HG02970 (cell line): ENCODE data around the gene XKR3.
"Not testable (repeated sequence)": the region's sequence is repeated elsewhere in the genome, so short reads cannot be mapped to it uniquely, and the experiment has no call there.

Experiments used
- ATAC-seq: cut with Tn5 transposase; IDR thresholded peaks from one replicate; pipeline ENCODE4 v1.9.1; 2021; ENCODE audit warnings: mild to moderate bottlenecking, moderate library complexity, moderate number of reproducible peaks; ENCODE audit not compliant: unreplicated experiment, low FRiP score

XKR3 gene

DNA sequence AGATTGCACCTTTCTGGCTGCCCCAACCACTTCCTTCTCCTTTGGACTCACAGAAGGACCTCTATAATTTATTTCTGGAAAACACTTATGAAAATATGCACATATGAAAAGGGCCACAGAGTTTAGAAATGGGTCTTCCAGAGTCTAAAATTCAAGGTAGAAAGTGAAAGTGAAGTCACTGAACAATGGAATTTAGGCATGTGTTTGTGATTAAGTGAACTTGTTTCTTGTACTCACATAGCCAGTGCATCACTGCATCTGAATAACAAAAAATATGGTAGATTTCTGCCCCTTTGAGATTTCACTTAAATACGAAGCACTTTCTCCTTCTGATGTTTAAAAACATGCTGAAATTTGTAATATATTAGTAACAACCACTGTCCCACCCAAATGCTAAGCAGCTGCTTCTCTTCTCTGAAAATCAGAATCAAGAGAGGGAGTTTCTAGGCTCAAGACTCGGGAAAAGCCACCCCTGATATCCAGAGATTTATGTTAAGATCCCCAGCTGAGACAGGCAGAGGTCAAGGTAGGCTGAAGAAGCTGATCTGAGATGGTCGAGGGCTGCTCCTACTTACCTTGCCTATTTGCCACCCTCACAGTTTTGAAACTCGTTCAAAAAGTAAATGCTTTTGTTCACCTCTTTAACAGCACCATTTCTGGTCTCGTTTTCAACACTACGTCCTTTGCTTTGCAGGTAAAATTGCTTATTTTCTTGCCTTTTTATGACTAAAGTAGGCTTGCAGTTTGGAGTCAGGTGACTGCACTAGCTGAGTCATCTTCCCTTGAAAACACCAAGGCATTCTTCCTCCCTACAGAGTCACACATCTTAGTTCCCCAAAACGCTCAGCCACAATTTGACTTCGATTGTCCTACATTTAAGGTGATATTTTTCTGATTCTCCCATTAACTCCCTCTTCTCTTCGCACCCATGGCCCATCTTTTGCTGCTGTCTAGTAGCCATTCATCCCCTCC is at the start of gene XKR3:
Gene XKR3, minus strand, starts transcription at position 696 of the 972 bp plus-strand sequence. CDS start 17,338 bp downstream, outside the sequence.
- ATAC-seq: no peak

DNA sequence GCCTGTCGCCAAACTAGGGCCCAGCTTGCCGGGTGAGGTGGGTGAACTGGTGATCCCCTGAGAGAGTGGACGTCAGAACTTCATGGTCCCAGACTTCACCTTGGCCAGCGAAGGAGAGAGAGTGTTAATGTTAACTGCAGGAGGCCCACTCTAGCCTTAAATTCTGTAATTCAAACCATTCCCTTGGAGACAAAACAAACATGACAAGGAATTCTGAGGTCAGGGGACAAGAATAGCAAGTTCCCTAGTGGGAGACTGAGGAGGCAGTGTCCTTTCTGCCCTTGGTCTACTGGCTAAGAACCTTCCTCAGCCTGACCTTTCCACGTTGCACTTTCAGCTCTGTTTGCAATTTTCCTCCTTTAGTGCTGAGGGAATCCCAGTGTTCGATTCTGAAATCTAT is 44.4 kb upstream of the XKR3 start:
- ATAC-seq: not testable (repeated sequence)

DNA sequence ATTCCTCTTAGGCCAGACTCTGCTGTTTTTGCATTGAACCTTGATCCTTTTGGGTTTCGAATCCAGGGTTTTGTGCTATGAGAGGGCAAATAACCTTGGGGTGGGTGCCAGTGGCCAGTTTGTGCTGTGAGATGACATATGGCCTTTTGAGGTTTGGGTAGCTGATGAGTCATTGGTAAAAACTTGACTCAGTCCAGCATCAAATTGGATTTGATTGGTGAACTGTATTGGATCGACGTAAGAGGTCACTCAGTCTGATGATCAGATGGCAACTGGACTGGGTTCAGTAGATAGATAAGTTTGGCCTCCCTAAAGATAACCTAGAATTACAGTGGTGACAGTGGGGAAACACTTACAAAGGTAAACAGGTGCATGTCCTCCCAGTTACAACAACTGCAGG is 41.0 kb upstream of the XKR3 start:
- ATAC-seq: no peak

DNA sequence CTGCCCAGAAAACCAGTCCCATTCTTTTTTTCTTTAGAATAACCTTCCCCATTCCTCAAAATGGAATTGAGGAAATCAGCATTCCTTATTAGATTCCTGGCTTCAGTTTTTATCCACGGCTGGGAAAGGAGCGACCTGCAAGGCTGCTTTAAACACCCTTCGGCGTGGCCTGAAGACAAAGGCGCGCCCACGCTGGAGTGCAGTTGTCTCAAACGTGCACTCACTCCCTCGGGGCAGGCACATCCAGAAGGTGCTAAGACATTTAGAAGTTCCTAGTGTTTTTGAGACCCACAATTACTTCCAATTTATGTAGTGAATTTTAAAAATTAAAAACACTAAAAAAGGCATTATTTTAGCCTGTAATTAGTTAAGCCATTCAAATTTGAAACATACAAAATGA is 31.6 kb upstream of the XKR3 start:
- ATAC-seq: not testable (repeated sequence)

GRCh38 chr22:16854631-16855030 is 29.4 kb upstream of the XKR3 start:
- ATAC-seq: no peak

- ATAC-seq: not testable (repeated sequence)
Observed at GRCh38 chr22:16851268-16851996, 26.2 kb upstream of the XKR3 start.

DNA sequence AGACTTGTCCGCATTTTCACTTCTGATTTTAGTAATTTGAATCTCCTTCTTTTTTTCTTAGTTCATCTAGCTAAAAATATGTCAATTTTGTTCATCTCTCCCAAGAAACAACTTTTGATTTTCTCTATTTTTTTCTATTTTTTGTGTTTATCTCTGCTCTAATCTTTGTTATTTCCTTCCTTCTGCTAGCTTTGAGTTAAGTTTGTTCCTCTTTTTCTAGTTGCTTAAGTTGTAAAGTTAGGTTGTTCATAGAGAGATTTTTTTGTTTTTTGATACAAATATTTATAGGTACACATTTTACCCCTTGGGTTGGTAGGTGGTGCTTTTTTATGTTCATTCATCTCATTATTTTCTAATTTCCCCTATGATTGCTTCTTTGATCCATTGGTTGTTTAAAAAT is 22.1 kb upstream of the XKR3 start:
- no peak for ATAC-seq

GRCh38 chr22:16845881-16846280 is 20.7 kb upstream of the XKR3 start:
- ATAC-seq: no peak

GRCh38 chr22:16845465-16845864 is 20.3 kb upstream of the XKR3 start:
- no peak for ATAC-seq

- ATAC-seq: no peak
Observed at GRCh38 chr22:16844529-16844928, 19.3 kb upstream of the XKR3 start.

DNA sequence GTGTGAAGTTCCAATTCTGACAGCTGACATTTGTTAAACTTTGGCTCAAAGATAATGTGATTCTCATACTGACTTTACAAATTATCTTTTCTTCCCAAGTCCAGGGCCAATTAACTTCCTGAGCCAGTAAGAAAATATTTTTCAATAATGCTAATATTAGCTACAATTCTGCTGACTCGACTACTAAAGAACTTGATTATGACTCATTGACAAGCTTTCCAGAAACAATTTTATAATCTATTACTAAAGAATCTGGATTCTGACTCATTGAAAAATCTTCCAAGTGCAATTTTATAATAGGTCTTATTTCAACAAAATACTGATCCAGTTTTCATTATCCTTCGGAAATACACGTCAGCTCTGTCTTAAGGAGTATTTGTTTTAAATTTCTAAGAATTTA is 12.9 kb upstream of the XKR3 start:
- ATAC-seq: no peak

- ATAC-seq: no peak
Observed at GRCh38 chr22:16834971-16835370, 9.8 kb upstream of the XKR3 start.

DNA sequence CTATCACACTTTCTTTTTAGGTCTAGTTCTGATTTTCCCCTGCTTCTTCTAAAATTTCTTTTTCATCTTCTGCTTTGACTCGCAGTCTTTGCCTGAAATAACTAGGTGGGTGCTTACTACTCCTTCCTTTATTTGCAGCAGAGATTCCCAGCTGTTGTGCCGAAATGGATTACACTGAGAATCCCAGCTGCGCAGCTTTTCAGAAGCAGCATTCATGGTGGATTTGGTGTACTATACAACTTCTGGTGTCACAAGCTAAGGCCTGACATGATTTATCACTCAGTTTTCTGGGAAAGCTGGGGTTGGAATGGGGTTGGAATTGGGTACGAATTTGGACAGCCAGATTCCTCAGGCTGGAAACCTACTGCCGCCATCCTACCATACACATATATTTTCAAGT is 6.0 kb upstream of the XKR3 start:
- no peak for ATAC-seq

DNA sequence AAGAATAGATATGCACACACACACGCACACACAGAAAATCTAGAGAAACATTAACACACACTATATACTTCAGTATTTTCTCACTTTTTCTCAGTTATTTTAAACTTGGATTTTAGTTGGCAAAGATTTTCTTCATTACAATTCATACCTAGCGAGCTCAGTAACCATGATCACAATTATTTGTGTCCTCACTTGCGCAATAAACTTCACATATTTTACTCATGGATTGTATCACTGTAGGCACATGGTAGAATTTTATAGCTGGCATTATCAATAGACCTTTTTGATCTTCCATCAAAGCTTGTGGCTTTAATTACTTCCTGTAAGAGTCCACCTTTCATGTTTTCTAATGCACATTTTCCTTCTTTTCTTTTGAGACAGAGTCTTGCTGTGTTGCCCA is 4.8 kb upstream of the XKR3 start:
- no peak for ATAC-seq

- ATAC-seq: no peak
Observed at GRCh38 chr22:16828876-16829275, 3.7 kb upstream of the XKR3 start.

DNA sequence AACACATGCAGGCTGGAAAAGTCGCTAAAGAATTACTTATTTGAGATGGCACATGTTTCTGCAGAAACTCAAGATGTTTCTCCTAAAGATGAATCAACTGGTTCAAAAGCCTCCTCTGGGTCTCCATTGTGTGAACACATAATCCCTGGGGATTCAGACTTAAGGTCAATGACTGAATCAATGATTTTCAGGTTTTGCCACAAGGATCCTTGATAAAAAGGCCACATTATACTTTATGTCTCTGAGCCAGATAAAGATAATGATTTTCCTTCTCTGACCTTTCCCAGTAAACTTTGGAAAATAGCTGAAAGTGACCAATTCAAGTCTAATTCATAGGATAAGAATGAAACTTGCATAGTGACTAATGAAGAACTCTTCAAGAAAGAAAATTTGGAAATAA is 2.3 kb upstream of the XKR3 start:
- no peak for ATAC-seq

GRCh38 chr22:16819249-16819648 is 6.0 kb downstream of the XKR3 start:
- ATAC-seq: no peak

DNA sequence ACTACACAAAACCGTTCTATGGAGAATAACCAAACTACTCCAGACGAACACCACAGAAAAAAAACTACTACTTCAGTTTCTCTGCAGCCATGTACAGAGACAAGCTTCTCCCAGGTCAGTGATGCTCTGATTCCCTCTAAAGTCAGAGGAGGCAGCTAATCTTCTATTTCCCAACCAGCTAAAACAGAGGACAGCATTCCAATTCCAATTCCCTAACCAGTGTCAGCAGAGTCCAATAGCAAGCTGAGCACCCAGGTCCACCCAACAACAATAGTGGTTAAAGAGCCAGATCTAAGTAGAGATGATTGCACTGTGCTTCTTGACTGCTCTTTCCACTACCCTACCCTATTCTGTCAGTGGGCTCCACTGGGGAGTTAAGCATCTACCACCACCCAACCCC is 6.7 kb downstream of the XKR3 start:
- no peak for ATAC-seq

- no peak for ATAC-seq
Observed at GRCh38 chr22:16815073-16815472, 10.1 kb downstream of the XKR3 start.

DNA sequence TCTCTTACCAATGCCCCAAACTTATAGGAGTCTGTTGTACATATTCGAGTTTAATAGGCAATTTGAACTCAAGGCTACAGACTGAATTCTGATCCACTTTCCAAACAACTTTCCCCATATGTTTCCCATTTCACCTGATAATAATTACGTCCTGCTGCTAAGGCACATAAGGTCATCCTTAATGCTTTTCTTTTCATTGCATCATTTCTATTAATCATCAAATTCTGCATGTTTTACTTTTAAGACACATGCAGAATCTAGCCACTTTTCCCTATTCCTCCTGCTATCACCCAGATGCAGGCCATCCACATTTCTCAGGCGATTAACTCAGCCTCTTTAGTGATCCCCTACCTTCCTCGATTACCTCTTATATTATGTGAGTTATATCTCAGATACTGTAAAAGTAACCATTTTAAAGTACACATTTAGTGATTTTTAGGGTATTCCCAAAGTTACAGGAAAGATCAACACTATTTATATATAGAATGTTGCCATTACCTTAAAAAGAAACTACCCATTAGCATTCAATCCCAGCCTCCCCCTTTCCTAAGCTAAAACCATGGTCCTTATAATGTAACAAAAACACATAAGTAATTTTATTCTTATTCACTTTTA is 14.9 kb downstream of the XKR3 start:
- ATAC-seq: no peak

DNA sequence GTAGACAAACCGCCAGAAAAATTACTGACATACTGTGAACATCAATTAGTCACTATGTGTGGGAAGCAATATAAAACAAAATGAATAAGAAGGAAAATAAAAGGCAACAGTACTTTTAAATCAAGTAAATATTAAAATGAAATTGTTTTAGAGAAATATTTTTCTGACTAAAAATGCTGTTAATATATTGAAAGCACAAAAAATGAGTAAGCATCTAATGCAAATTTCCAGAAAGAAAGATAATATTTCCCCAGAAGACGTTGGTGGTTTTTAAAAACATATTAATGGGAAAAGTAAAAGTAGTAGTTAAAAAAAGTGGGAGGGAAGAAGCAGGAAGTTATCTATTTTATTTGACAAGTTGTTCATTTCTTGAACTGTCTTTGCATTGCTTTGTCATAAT is 16.5 kb downstream of the XKR3 start:
- no peak for ATAC-seq
